ENCODE measurements around the gene PLXNC1. TPM values are rescaled to one million over a fixed set of nuclear protein-coding genes. Genes with fewer than 3 reads are reported as not detected.

PLXNC1 gene
- total and polyA plus RNA-seq, 9 of the 15 experiments (the other 6 are each of a cell fraction or from before 2014, with no cell fraction given): 0.08 to 0.87 (median 0.28) TPM

GRCh38 chr12:94225506-94225905, 77.1 kb downstream of the PLXNC1 start (continued):
- TF ChIP-seq NFIX (CRISPR knock-in tag; IDR thresholded peaks at IDR 0.05; ENCODE audit: low read depth) (no peak), POLR3A (IDR thresholded peaks at IDR 0.05; ENCODE audit: borderline replicate concordance, extremely low read depth, insufficient read depth, insufficient read length) (no peak), IRF9 (tag; IDR thresholded peaks at IDR 0.05) (no peak), HSF4 (CRISPR knock-in tag; IDR thresholded peaks at IDR 0.05; ENCODE audit: borderline replicate concordance) (no peak), ZFP30 (CRISPR knock-in tag; IDR thresholded peaks at IDR 0.05; ENCODE audit: borderline replicate concordance) (no peak), CBX2 (IDR thresholded peaks at IDR 0.05; ENCODE audit: insufficient read depth, low read length, poor library complexity, severe bottlenecking) (no peak)

GRCh38 chr12:94225947-94226630, 77.7 kb downstream of the PLXNC1 start:
- no TSS peak for BruUV-seq (replicated peaks)
- in situ Hi-C loops (cut with MboI): no loop called here
- FAIRE-seq: no peak
- no peak overlapping the region for H3K4me2 ChIP-seq (ENCODE audit: insufficient read depth, low read length)
- no peaks in the 10 kb centered on the region; the same call in 1 of the 2 replicates for H4K20me1 ChIP-seq (replicated peaks; ENCODE audit: control insufficient read depth, insufficient read depth, low read length)
- ChIA-PET CTCF (ENCODE audit: low intra/inter-chr PET ratio) (no interaction called here), POLR2A (interaction anchor here (0.6 kb wide), 1 partner anchor 9 kb away, joined by 3 read pairs; no protein-coding TSS in a partner anchor)
- intact Hi-C loops (cut with micrococcal nuclease): no loop called here
- H3K9me1 ChIP-seq (ENCODE audit: control insufficient read depth, insufficient read depth, low read length): no peaks in the 10 kb centered on the region
- H3K79me2 ChIP-seq (ENCODE audit: control insufficient read depth, insufficient read depth, low read length): no peaks in the 10 kb centered on the region
- ATAC-seq: no peak
- H3K9me3 ChIP-seq (replicated peaks; ENCODE audit: control insufficient read depth, insufficient read depth, low read depth, low read length): no peaks in the 10 kb centered on the region
- WGBS (ENCODE audit: insufficient coverage, low coverage, missing lambda C conversion rate): 7% methylated on average over 5 of the region's 5 CpGs
- H3K4me3 ChIP-seq: no peak overlapping the region
- no peaks in the 10 kb centered on the region for H3K36me3 ChIP-seq (ENCODE audit: control insufficient read depth, insufficient read depth, low read length)
- H3K4me1 ChIP-seq (replicated peaks in 1 of 2; ENCODE audit: control insufficient read depth in 2 of 2, insufficient read depth in 2 of 2, low read length in 2 of 2): no peaks in the 10 kb centered on the region
- no peak for DNase-seq (ENCODE audit: extremely low read depth in 1 of 4, low spot score in 3 of 4)
- H3K27me3 ChIP-seq (ENCODE audit: control insufficient read depth in 2 of 2, insufficient read depth in 2 of 2, low read length in 2 of 2): peaks cover 42 to 52% of the 10 kb centered on the region in 2 experiments
- no peak overlapping the region for H2AFZ ChIP-seq (ENCODE audit: low read depth, low read length)
- H3K27ac ChIP-seq (ENCODE audit: extremely low read depth, low read depth, low read length): no peak overlapping the region
- H3K9ac ChIP-seq (ENCODE audit: insufficient read depth in 1 of 2, low read depth in 2 of 2, low read length in 2 of 2): no peak overlapping the region
- TF ChIP-seq, protein P1, sequence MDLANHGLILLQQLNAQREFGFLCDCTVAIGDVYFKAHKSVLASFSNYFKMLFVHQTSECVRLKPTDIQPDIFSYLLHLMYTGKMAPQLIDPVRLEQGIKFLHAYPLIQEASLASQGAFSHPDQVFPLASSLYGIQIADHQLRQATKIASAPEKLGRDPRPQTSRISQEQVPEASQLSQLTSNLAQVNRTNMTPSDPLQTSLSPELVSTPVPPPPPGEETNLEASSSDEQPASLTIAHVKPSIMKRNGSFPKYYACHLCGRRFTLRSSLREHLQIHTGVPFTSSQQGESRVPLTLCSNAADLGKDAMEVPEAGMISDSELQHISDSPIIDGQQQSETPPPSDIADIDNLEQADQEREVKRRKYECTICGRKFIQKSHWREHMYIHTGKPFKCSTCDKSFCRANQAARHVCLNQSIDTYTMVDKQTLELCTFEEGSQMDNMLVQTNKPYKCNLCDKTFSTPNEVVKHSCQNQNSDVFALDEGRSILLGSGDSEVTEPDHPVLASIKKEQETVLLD (IDR thresholded peaks at IDR 0.05): no peak
- TF ChIP-seq RFX1 (IDR thresholded peaks at IDR 0.05): peak; percentile 60

Data from K562 (cell line).